HG03469 (cell line): Measurements from ENCODE around the gene GATA5.

Source experiments
- ATAC-seq: cut with Tn5 transposase; IDR thresholded peaks from one replicate; pipeline ENCODE4 v1.9.1; 2021; ENCODE audit warnings: mild to moderate bottlenecking, moderate library complexity, moderate number of reproducible peaks; ENCODE audit not compliant: unreplicated experiment

GATA5 gene

DNA sequence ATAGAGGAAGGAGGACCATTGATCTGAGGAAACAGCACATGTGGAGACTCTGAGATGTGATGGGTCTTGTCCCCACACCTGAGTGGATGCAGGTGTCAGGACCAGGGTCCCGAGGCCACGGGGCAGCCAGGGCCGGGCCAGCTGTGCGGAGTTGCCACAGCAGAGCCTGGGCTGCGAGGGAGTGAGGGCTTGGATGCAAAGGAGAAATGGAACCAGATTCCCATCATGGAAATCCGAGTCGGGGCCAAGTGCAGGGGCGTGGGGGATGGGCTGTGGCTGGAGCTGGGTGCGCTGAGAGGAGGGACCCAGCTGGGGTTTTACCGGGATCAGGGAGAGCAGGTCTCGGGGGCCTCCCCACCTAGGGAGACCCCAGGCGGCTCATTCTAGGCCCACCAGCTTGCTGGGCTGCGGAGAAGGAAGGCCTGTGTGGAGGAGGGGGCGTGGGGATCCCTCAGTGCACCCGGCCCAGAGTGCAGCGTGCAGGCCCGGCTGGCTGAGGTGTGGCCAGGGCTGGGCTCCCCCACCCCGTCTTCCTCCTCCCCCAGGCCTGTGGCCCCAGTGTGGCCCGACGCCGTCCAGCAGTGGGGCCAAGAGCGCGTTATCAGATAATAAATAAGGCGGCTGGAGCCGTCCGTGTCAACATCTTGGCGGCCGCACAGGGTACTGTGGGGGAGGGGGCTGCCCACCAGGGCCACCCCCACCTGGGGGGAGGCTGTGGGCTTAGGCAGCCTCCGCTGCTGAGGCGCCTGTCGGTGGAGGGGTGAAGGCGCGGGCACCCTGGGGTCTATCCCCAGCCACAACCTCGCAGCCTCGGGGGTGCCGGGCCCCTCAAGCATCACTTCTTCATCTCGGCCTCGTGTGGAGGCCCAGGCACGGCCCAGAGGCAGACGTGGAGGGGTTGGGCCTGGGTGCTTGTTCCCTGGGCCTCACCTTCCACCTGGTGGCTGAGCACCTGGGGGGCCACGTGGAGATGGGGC is 17.2 kb downstream of the GATA5 start:
- ATAC-seq: no peak

DNA sequence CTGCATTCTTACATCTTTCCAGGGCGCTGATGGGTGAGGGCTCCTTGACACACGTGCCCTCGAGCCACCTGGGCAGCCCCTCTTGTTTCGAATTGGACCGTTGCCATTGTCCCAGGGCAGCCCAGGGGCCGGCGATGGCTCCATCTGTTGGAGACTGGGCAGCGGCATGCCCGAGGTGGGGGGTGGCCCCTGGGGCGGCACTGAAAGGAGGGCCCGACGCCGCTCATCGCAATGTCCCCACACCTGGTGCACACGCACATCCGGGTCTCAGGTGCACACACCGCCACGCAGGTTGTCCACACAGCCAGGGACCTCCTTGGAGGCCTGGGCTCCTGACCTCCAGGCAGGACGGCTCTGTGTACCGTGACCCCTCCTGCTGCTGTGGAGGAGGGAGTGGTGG is 18.0 kb downstream of the GATA5 start:
- ATAC-seq: no peak

DNA sequence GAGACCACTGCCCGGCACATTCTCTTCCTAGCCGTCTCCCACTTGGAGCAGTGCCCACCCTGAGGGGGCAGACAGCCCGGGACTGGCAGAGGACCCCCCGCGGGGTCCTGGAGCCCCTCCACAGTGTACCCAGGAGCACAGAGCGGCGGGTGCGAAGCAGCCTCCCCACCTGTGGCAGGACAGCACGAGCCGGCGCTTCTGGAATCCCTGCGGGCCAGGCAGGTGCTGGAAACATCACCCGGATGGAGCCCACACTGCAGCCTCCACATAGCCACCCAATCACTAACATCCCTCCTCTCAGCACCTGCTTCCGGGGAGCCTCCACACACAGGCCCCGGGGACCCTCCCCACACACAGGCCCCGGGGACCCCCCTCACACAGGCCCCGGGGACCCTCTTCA is 18.7 kb downstream of the GATA5 start:
- ATAC-seq: no peak

DNA sequence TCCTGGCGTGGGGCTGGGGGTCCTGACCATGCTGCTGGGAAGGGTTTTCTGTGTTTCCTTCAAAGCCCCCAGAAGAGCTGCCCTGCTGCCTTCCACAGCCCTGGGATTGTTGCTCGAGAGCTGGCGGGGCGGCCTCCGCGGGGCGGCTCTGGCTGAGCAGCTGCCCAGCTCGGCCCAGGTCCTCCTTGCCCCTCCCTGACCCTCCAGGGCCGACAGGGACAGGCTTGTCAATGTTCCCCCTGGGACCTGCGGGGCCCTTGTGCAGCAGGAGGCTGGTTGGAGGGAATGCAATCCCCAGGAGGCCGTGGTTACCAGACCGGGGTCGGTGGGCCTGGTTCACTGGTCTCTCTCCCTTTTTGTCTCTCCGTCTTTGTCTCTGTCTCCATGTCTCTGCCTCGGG is 19.9 kb downstream of the GATA5 start:
- ATAC-seq: no peak

DNA sequence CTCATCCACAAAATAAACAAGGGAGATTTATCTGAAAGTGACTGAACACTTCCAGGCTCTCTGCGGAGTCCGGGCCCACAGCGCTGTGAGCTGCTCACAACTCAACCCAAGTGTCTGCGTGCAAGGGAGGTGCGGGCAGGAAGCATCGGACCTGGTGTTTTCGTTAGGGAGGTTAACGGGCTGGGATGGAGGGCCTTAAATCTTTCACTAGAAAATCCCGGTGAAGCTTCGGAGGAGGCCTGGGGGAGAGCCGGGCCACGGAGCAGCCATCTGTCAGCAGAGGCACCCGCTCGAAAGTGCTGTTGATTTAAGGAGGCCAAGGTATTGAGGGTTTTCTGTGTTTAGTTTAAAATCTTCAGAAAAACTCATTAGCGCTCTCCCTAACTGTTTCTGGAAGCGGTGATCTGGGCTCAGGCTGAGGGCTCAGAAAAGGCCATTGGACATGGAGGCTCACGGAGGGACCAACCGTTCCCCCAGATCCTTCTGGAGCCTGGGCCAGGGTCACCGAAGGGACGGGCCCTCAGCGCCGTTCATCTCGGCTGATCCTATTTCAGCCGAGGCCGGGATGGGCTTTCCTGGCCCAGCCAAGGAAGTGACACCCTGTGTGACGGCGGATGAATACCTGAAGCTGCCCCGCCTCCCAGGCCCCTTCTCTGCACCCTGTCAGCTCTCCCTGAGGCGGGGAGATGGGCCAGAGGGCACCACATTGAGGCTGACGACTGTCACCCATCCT is 20.7 kb downstream of the GATA5 start:
- ATAC-seq: no peak

DNA sequence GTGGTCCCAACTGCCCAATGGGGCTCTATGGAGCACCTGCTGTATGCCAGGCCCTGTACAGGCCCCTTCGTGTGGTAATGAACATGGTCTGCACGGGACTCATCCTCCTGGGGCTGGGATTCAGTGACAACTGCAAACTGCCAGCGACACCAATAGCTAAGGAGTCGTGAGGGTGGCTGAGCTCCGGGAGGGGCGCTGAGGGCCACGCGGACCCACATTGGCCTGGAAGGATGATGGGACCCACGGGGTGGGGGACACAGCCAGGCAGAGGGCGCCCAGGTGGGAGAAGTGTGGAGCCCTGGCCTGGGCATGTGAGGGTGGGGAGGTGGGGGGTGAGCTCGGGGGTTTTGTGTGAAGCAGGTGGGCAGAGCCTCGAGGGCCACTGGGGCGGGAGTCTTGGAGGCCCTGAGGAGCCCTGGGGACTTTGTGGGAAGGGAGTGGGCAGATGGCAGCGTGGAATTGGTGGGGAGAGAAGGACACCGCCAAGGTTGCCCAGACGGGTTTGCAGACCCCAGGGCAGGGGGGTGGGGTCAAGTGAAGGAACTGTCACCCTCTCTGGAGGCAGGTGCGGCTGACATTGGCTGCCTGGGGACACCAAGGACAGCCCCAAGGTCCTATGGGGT is 22.5 kb downstream of the GATA5 start:
- no peak for ATAC-seq

DNA sequence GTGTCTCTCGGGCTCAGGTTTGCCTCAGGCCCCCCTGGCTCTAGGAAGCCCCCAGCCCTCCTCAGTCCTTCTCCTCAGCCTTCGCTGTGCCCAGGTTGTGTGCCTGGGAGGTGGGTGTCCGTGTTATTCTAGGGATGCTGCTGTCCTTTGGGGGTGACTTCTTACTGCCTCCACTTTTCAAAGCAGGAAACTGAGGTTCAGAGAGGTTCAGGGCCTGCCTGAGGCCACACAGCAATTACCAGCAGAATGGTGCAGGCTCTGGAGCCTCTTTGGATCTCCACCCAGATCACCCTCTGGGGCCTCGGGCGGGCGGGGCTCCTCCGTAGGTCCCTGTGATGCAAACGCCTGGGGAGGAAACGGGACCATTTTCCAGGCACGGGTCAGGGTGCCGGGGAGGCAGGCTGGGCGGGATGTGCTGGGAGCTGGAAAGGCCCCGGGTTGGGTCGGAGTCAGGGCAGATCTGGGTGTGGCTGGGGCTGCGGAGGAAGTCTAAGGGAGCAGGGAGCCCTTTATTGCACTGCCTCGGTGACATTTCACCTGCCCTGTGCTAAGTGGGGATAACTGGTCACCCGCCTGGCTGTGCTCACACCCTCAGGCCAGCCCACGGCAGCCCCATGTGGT is 23.2 kb downstream of the GATA5 start:
- ATAC-seq: no peak

DNA sequence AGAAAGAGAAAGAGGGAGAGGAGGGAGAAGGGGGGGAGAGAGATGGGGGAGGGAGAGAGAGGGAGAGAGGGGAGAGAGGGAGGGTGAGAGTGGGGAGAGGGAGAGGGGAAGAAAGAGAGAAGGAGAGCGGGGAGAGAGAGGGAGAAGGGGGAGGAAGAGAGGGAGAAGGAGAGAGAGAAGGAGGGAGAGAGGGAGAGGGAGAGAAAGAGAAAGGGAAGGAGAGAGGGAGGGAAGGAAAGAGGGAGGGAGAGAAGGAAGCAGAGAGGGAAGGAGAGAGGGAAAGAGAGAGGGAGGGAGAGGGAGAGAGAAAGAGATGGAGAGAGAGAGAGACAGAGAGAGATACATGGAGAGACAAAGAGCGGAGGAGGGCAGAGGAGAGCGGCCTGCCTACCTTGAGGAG is 23.8 kb downstream of the GATA5 start:
- ATAC-seq: no peak

DNA sequence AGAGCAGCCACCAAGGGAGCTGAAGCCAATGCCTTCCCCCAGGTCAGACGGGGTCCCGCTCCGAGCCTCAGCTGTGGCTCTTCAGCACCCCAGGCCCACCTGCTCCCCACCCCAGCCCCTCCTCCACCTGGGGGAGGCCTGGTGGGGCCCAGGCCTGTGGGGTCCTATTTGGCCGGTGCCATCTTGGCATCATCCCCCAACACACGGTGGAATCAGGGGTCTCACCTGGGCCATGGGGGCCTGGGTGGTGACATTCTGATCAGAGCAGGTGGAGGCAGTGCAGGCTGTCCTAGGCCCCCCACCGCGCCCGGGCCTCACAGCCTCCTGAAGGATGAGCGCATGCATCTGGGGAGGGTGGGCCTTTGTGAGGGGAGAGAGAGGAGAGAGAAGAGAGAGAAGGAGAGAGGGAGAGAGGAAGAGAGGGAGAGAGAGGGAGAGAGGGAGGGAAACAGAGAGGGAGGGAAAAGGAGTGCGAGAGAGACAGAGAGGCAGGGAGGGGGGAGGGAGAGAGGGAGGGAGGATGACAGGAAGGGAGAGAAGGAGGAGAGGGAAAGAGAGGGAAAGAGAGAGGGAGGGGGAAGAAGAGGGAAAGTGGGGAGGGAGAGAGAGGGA is 24.5 kb downstream of the GATA5 start:
- ATAC-seq: no peak

DNA sequence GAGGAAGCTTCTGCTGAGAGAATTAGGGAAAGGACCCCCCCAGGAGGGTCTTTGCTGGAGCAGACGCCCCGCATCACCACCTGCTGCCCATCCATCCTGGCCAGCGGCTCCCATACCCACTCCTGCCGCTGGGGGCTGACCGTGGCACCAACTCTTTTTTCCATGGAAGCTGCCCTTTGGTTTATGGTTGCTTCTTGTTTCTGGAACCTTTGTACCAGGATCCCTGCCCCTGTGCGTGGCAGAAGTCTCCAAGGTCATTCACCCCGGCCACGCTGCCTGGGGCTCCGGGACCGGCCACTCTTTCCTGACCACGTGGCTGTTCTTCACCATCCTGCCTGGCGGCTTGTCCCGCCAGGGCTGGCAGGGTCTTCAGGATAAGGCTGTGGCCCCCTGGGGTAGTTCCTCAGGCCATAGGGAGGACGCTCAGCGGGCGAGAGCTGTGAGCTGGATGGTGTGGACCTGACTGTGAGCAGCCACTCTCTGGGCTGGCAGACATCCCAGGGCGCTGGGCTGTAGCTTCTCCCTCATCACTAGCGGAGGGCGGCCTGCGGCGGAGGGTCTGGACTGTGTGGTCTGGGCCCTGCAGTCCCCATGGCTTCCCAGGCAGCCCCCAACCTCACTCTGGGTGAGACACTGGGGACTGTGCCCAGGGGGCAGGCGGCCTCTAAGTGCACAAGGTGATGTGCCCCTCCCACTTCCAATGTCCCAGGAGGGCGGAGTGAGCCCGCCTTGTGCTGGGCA is 25.7 kb downstream of the GATA5 start:
- ATAC-seq: no peak

DNA sequence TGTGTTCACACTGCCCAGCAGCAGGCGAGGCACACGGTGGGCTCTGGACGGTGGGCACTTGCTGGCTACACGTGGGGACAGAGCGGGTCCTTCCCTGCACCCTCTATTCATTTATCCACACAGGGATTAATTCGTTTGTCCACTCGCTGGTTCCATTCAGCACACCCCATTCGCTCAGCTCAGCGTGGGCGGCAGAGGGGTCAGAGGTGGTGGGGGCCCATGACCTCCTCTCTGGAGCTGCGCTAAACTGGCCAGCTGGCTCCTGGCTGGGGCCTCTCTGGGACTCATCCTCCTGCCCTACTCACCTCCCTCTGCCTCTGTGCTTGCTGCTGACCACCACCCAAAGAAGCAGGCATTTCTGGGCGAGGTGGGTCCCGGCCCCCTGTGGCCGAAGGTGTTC is 27.0 kb downstream of the GATA5 start:
- no peak for ATAC-seq

DNA sequence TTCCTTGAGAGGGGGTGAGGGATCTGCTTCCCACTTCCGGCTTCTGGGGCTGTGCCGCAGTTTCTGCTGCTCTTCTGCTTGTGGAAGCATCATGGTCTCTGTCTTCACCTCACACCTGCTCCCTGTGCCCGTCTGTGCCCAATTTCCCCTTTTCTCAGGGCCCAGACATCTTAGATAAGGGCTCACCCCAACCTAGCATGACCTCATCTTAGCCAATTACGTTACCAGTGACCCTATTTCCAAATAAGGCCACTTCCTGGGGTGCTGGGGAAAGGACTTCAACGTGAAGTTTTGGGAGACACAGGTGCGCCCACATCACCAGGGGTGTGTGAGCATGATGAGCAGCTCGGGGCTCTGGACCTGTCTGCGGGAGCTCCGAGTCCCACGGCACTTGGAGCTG is 27.8 kb downstream of the GATA5 start:
- ATAC-seq: no peak

DNA sequence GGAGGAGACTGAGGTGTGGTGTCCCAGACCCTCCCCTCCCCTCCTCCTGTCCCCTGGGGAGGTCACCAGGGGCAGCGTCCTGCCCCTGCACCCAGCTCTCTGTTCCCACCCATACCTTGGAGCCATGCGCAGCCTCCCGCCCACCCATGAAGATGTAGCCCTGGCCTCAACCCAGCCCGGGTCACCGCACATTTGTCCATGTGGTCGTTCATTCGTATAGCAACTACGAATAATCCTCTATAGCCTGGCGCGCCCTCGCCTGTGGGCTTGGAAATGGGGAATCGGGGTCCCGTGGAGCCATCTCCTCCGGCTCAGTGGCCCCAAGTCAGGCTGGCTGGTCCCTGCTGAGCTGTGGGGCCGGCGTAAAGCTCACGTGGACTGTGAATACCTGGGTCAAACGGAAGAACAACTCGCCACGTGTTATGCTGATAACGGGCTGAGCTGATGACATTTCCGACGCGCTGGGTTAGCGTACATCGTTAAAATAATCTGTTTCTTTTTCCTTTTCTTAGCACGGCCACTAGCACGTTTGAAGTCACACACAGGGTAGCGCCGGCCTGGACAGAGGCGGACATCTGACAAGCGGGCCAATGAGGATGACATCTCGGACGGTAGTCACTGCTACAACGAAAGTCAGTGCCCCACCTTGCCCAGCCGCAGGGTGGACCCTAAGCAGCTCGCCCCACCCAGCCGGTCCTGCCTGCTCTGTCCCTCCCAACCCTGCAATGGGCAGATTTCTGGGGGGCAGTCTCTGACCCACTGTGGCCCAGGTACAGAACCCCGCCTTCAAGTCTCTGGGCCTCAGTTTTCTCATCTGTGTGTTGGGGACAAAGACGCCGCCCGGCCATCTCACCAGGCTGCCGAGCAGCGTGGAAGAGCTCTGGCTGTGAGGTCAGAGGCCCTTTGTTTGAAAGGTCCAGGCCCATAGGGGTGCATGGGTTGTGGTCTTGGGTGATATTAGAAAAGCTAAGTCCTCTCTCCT is 28.6 kb downstream of the GATA5 start:
- no peak for ATAC-seq

DNA sequence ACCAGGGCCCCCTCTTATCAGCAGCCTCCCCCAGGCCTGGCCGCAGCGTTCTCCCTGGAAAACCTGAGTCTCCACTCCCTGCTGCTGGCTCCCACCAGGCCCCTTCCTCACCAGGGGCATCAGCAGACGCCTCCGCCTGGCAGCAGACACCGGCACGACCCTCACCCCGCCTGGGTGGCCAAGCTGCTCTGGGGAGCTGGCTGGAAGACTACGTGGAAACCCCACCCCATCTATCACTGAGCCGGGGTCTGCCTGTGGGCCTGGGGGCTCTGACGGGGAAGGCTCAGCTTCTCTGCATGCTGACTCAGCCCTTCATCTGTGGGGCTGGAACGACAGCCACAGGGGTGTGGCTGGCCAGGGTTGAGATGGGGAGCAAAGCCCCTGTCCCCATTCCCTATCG is 29.3 kb downstream of the GATA5 start:
- no peak for ATAC-seq

DNA sequence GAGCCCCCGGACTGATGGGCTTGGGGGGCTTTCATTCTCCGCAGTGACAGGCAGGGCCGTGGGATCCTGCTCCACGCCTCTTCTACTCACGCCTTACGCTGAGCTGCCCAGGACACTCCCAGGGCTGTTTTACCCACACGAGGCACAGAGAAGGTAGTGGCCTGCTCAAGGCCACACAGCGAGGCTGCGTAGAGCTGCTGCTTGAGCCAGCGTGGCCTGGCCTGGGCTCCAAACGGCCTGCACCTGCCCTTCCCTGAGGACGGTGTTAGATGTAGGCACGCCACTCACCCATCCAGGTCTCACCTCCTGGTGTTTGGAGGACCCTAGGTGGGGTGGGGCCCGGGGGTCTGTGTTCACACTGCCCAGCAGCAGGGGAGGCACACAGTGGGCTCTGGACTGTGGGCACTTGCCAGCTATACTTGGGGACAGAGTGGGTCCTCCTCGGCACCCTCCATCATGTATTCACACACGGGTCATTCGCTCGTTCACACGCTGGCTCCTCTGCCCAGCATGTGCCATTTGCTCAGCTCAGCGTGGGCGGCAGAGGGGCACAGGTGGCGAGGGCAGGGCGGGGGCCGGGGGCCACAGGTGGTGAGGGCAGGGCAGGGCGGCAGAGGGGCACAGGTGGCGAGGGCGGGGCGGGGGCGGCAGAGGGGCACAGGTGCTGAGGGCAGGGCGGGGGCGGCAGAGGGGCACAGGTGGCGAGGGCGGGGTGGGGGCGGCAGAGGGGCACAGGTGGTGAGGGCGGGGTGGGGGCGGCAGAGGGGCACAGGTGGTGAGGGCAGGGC is 30.0 kb downstream of the GATA5 start:
- ATAC-seq: no peak

DNA sequence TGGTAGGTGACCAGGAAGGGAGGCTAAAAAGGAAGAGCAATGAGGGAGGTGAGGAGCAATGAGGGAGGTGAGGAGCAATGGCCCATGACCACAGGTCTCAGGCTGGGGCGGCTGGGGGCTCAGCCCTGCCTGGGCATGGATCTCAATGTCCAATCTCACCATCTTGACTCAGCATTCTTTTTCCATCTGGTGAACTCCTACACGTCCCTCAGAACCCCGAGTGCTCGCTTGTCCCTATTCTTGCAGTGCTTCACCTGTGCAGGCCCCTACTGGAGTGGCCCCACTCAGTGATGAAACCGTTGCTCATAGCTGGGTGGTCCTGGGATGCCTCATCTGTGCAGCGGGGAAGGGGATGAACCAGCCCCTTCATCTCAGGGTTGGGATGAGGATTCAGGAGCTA is 31.5 kb downstream of the GATA5 start:
- ATAC-seq: no peak

DNA sequence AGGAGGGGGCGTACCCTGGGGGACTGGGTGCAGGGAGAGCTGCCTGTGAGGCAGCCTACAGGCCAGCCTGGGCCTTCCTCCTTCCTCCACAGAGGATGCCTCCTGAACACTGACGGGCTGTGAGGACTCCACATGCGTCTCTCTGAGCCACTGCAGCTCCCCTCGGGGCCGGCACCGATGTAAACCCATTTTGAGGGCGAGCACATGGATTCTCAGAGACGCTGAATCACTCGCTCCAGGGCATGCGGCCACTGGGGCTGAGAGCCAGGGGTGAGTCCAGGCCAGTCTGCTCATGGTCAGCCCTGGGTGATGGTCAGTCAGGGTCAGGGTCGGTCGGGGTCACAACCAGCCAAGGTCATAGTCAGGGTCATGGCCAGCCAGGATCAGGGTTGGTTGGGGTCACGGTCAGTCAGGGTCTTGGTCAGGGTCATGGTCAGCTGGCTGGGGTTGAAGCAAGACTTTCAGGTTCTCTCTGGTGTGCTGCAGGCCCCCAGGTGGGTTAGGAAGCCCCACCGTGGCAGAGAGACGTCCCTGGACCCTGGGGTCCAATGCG is 33.7 kb downstream of the GATA5 start:
- ATAC-seq: no peak

DNA sequence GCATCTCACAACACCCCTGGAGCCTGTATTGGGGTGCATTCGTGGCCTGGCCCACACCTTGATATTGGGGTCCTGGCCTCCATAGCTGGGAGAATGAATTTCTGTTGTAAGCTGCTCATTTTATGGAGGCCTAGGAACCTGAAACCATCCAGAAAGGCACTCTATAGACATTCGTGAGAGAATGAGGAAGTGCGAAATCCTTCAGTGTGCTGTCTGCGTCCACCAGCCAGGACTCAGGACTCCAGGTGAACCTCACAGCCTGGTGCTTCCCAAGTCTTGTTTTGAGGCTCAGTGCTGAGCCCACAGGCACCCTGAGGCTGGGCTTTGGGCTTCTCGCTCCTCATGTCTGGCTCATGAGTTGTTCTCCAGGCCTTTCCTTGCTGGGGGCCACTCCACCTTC is 36.6 kb downstream of the GATA5 start:
- no peak for ATAC-seq
